Ishikawa (cell line): ENCODE data around the gene DUSP22.

Source experiments
- CEBPB ChIP-seq: IDR thresholded peaks from 2 replicates; pipeline ENCODE4 v1.6.1; 2012
- CREB1 ChIP-seq: IDR thresholded peaks from 2 replicates; pipeline ENCODE4 v1.6.1; 2012; ENCODE audit warnings: low read depth
- EGR1 ChIP-seq: IDR thresholded peaks from 2 replicates; pipeline ENCODE4 v1.6.1; 2012
- EP300 ChIP-seq: IDR thresholded peaks from 2 replicates; pipeline ENCODE4 v1.6.1; 2012; ENCODE audit warnings: borderline replicate concordance
- FOXM1 ChIP-seq: IDR thresholded peaks from 2 replicates; pipeline ENCODE4 v1.6.1; 2012; ENCODE audit warnings: low read depth, borderline replicate concordance
- MAX ChIP-seq: IDR thresholded peaks from 2 replicates; pipeline ENCODE4 v1.6.1; 2012
- NFIC ChIP-seq: IDR thresholded peaks from 2 replicates; pipeline ENCODE4 v1.6.1; 2012
- RAD21 ChIP-seq: IDR thresholded peaks from 2 replicates; pipeline ENCODE4 v1.6.1; 2012; ENCODE audit warnings: low read depth
- REST ChIP-seq: IDR thresholded peaks from 2 replicates; pipeline ENCODE4 v1.6.1; 2012; ENCODE audit warnings: low read depth, mild to moderate bottlenecking
- TAF1 ChIP-seq: IDR thresholded peaks from 2 replicates; pipeline ENCODE4 v1.6.1; 2012; ENCODE audit warnings: low read depth, mild to moderate bottlenecking
- TCF12 ChIP-seq: IDR thresholded peaks from 2 replicates; pipeline ENCODE4 v1.6.1; 2012; ENCODE audit warnings: low read depth
- TEAD4 ChIP-seq: IDR thresholded peaks from 2 replicates; pipeline ENCODE4 v1.6.1; 2012
- USF1 ChIP-seq: IDR thresholded peaks from 2 replicates; pipeline ENCODE4 v1.6.1; 2012
- YY1 ChIP-seq: IDR thresholded peaks from 2 replicates; pipeline ENCODE4 v1.6.1; 2012; ENCODE audit warnings: low read depth
- ZBTB7A ChIP-seq: IDR thresholded peaks from 2 replicates; pipeline ENCODE4 v1.6.1; 2012; ENCODE audit warnings: low read depth

Gene DUSP22

GRCh38 chr6:338815-339262 is 46.6 kb downstream of the DUSP22 start:
- TF ChIP-seq YY1 (no peak), FOXM1 (no peak), MAX (no peak), USF1 (no peak), RAD21 (no peak), CREB1 (no peak), NFIC (no peak), ZBTB7A (no peak), TEAD4 (no peak), CEBPB (no peak), EP300 (no peak)

GRCh38 chr6:339480-339879 is 47.2 kb downstream of the DUSP22 start:
- TF ChIP-seq ZBTB7A (no peak), FOXM1 (no peak), USF1 (no peak), TEAD4 (no peak), MAX (no peak), TAF1 (no peak), EP300 (no peak), CEBPB (no peak), NFIC (no peak), EGR1 (no peak), YY1 (no peak), REST (no peak)

GRCh38 chr6:340186-340955 is 48.1 kb downstream of the DUSP22 start:
- TF ChIP-seq RAD21: no peak
- TF ChIP-seq TEAD4: no peak
- no peak for TF ChIP-seq TCF12
- TF ChIP-seq CREB1: no peak
- no peak for TF ChIP-seq EGR1
- TF ChIP-seq ZBTB7A: no peak
- no peak for TF ChIP-seq NFIC
- TF ChIP-seq USF1: no peak
- no peak for TF ChIP-seq EP300
- TF ChIP-seq TAF1: no peak
- no peak for TF ChIP-seq YY1
- TF ChIP-seq REST: no peak

- TF ChIP-seq EP300 (no peak), EGR1 (no peak), NFIC (no peak), TCF12 (no peak), CEBPB (no peak), TEAD4 (no peak), RAD21 (no peak), MAX (no peak), ZBTB7A (no peak), REST (no peak)
Observed at GRCh38 chr6:340991-341827, 48.9 kb downstream of the DUSP22 start.
